Muscle layer of colon (tissue), 2 donors: ENCODE results near the gene ADGRD1.
"Not testable (repeated sequence)": the region's sequence is repeated elsewhere in the genome, so short reads cannot be mapped to it uniquely, and the experiment has no call there.

Experiments used
- H3K27ac ChIP-seq: one replicate; pipeline ENCODE4 v1.7.0; 2013; ENCODE audit warnings: low read depth, mild to moderate bottlenecking, low read length, moderate library complexity
- H3K27me3 ChIP-seq, 2 donors: one replicate each; pipeline ENCODE4 v1.7.0; 2013; ENCODE audit warnings: low read length in 2 of 2, mild to moderate bottlenecking in 2 of 2; ENCODE audit not compliant: insufficient read depth in 2 of 2, control insufficient read depth in 1 of 2
- H3K36me3 ChIP-seq: one replicate; pipeline ENCODE4 v1.7.0; 2013; ENCODE audit warnings: mild to moderate bottlenecking, low read length; ENCODE audit not compliant: insufficient read depth
- H3K4me1 ChIP-seq: one replicate; pipeline ENCODE4 v1.7.0; 2013; ENCODE audit warnings: mild to moderate bottlenecking, low read length; ENCODE audit not compliant: insufficient read depth
- H3K4me3 ChIP-seq, 2 donors: one replicate each; pipeline ENCODE4 v1.7.0; 2013; ENCODE audit warnings: low read length in 2 of 2, low read depth in 1 of 2, mild to moderate bottlenecking in 1 of 2, moderate library complexity in 1 of 2
- H3K9ac ChIP-seq: one replicate; pipeline ENCODE4 v1.7.0; 2013; ENCODE audit warnings: low read length
- H3K9me3 ChIP-seq: one replicate; pipeline ENCODE4 v1.7.0; 2013; ENCODE audit warnings: mild to moderate bottlenecking, low read length
- donor health status: abdominal sarcoma.
- donor health status: Adenocarcinoma of cecum.

ADGRD1 gene

GRCh38 chr12:131115766-131116467 is 162.2 kb downstream of the ADGRD1 start:
- no peaks in the 10 kb centered on the region for H3K36me3 ChIP-seq
- H3K27ac ChIP-seq, result no peak overlapping the region
- H3K9ac ChIP-seq, result no peak overlapping the region
- H3K27me3 ChIP-seq, result no peaks in the 10 kb centered on the region
- no peaks in the 10 kb centered on the region for H3K9me3 ChIP-seq
- no peaks in the 10 kb centered on the region for H3K4me1 ChIP-seq
- no peak overlapping the region for H3K4me3 ChIP-seq

- Histone ChIP-seq H3K4me3 (no peak overlapping the region), H3K36me3 (no peaks in the 10 kb centered on the region), H3K9me3 (no peaks in the 10 kb centered on the region), H3K4me1 (no peaks in the 10 kb centered on the region), H3K27me3 (no peaks in the 10 kb centered on the region), H3K9ac (no peak overlapping the region), H3K27ac (no peak overlapping the region)
Measured at GRCh38 chr12:131116468-131117117, 162.9 kb downstream of the ADGRD1 start.

DNA sequence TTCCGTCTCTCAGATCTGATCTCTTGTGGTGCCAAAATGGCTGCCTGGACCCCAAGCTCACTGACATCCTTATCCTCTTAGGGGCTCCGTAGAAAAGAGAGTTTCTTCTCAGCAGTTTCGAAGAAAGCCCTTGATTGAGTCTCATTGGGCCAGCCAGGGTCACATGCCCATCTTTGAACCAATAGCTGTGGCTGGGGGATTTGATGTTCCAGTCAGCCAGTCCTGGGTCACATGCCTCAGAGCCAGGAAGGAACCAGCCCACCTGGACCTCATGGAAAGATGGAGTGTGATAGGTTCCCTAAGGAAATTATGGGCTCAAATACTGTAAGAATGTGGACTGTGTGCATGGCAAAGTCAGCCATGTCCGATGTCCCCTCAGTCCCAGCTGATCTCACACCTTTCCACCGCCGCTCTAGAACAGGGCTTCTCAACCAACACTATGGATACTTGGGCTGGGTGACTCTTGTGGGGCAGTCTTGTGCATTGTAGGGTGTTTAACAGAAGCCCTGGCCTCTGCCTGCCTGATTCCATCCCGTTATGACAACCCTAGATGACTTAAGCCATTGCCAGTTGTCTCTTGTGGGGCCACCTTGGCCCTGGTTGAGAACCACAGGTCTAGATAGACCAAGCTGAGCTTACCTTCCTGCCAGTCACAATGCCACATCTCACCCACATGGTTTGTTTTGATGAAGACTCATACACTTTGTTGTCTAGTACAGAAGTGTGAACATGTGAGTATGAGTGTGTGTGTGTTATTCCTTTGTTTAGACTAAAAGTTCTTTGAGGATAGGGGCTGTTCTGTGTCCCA is 163.9 kb downstream of the ADGRD1 start:
- Histone ChIP-seq H3K9me3 (no peaks in the 10 kb centered on the region), H3K9ac (no peak overlapping the region), H3K27ac (no peak overlapping the region), H3K4me1 (no peaks in the 10 kb centered on the region), H3K4me3 (no peak overlapping the region), H3K36me3 (no peaks in the 10 kb centered on the region), H3K27me3 (no peaks in the 10 kb centered on the region)

DNA sequence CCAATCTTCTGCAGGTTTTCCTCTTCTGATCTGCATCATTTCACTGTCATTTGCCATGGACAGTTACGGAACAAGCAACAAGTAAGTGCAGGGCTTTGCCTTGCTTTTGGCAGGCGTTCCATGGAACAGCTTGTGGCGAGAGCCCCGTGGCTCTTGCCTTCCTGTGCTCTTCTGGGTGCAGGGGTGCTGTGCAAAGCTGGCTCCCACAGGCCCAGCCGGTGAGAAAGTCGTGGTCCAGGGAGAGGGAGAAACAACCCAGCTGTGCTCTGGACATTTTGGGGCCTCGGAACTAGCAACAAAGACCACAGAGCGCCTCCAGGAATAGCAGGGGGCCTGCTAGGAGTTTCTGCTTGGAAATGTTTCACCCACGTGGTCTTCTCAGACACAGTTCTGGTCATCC is 164.7 kb downstream of the ADGRD1 start:
- Histone ChIP-seq H3K9ac (no peak overlapping the region), H3K4me3 (no peak overlapping the region), H3K27ac (no peak overlapping the region), H3K4me1 (no peaks in the 10 kb centered on the region), H3K27me3 (no peaks in the 10 kb centered on the region), H3K9me3 (no peaks in the 10 kb centered on the region), H3K36me3 (no peaks in the 10 kb centered on the region)

GRCh38 chr12:131119345-131119744 is 165.6 kb downstream of the ADGRD1 start:
- not testable (repeated sequence) for H3K9me3 ChIP-seq, H3K27me3 ChIP-seq, H3K9ac ChIP-seq, H3K4me1 ChIP-seq, H3K36me3 ChIP-seq, H3K27ac ChIP-seq, H3K4me3 ChIP-seq

DNA sequence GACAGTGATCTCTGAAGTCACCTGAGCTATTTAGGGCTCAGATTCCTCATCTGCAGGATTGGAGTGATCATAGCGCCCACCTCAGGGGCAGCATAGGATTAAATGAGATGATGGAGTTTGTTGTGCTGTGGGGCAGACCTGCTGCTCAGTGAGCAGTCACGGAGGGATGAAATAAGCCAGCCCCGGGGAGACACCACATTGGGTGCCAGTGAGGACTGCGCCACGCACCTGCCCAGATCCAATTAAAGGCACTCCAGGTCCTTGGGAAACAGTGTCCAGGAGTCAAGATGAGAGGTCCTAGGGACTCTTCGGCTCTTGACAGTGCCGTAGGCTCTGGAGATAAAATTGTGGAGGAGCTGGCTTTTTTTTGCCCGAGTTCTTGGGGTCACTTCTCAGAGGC is 166.2 kb downstream of the ADGRD1 start:
- no peaks in the 10 kb centered on the region for H3K36me3 ChIP-seq
- no peaks in the 10 kb centered on the region for H3K4me1 ChIP-seq
- no peak overlapping the region for H3K9ac ChIP-seq

GRCh38 chr12:131120831-131121271 is 167.1 kb downstream of the ADGRD1 start:
- no peak overlapping the region for H3K4me3 ChIP-seq
- H3K27ac ChIP-seq, result no peak overlapping the region
- H3K9me3 ChIP-seq, result no peaks in the 10 kb centered on the region
- no peaks in the 10 kb centered on the region for H3K36me3 ChIP-seq
- H3K27me3 ChIP-seq, result no peaks in the 10 kb centered on the region
- no peak overlapping the region for H3K9ac ChIP-seq
- H3K4me1 ChIP-seq, result no peaks in the 10 kb centered on the region

More for the DNA sequence above, 166.2 kb downstream of the ADGRD1 start:
- no peak overlapping the region for H3K4me3 ChIP-seq
- H3K27ac ChIP-seq, result no peak overlapping the region
- no peaks in the 10 kb centered on the region for H3K27me3 ChIP-seq
- H3K9me3 ChIP-seq, result no peaks in the 10 kb centered on the region

DNA sequence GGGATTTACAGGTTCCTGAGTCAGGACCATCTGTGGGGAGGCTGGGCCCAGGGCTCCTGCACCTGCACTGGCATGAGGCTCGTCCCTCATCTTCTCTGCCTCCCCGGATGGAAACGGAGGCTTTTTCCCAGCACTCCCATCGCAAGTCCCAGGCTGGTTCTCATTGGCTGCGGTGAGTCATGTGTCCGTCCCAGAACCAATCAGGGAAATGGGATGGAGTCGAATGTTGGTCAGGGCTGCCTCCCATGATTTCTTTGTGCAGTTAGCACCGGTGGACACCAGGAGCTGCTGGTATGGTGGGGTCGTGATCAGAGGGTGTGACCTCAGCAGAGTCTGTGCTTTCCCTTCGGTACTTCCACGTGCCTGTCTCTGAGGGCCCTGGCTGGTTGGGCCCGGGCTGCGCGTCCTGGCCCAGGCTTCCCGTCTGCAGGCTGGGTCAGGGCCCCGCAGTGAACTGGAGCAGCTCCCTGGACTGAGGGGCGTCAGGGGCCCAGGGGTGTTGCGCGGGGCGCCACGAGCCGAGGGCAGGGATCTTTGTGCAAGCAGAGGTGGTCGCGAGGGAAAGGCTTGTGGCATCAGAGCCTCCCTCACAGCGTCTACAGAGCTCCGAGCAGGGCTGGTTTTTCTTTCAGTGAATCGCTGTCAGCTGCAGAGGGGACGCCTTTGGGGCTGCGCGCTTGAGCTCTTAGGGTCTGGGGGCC is 168.1 kb downstream of the ADGRD1 start:
- no peaks in the 10 kb centered on the region for H3K27me3 ChIP-seq

GRCh38 chr12:131122631-131123030 is 168.9 kb downstream of the ADGRD1 start:
- no peak overlapping the region for H3K9ac ChIP-seq
- H3K36me3 ChIP-seq, result no peaks in the 10 kb centered on the region
- no peak overlapping the region for H3K27ac ChIP-seq
- H3K4me1 ChIP-seq, result no peaks in the 10 kb centered on the region
- no peaks in the 10 kb centered on the region for H3K9me3 ChIP-seq
- H3K27me3 ChIP-seq, result no peaks in the 10 kb centered on the region
- no peak overlapping the region for H3K4me3 ChIP-seq

More for the DNA sequence above, 168.1 kb downstream of the ADGRD1 start:
- H3K9me3 ChIP-seq, result no peaks in the 10 kb centered on the region
- no peak overlapping the region for H3K27ac ChIP-seq
- H3K36me3 ChIP-seq, result no peaks in the 10 kb centered on the region
- no peak overlapping the region for H3K4me3 ChIP-seq
- H3K9ac ChIP-seq, result no peak overlapping the region
- no peaks in the 10 kb centered on the region for H3K4me1 ChIP-seq

DNA sequence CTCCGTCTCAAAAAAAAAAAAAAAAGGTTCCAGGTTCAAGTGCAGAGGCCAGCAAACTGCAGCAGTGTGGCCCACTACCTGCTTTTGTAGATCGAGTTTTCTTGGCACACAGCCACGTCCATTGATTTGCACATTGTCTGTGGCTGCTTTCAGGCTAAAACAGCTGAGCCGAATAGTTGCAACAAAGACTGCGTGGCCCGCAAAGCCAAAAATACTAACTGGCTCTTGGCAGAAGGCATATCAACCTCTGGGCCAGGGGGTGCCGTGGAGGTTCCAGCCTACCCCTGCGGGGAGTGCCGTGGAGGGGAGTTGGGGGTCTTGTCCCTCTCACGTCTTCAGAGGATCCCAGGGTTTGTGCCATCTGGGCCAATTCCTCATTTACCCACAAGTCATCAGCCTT is 170.1 kb downstream of the ADGRD1 start:
- Histone ChIP-seq H3K4me1 (no peaks in the 10 kb centered on the region), H3K27ac (no peak overlapping the region), H3K36me3 (no peaks in the 10 kb centered on the region), H3K4me3 (no peak overlapping the region), H3K9ac (no peak overlapping the region), H3K27me3 (no peaks in the 10 kb centered on the region), H3K9me3 (no peaks in the 10 kb centered on the region)
